Stimulated activated effector memory CD8-positive, alpha-beta T cell treated with anti-CD3 and anti-CD28 coated beads, Interleukin-12 subunit alpha, Interleukin-12 subunit beta, amount 100 ng/mL, for 72 hours (primary cell): ENCODE data around the gene MAML3.

Experiments used
- ATAC-seq: fragments of 150-1000 bp; cut with Tn5 transposase; 2 replicates; pipeline ENCODE4 v1.10.0; 2021
- DNase-seq, 2 donors: peaks; one replicate each; pipeline ENCODE4 v3.0.0; 2021 to 2022; ENCODE audit warnings: low spot score in 2 of 2
- H3K27ac Mint-ChIP-seq: one replicate; pipeline ENCODE4 v1.8.0; 2022; ENCODE audit warnings: mild to moderate bottlenecking, mixed read lengths
- H3K36me3 Mint-ChIP-seq: one replicate; pipeline ENCODE4 v1.8.0; 2022; ENCODE audit warnings: mild to moderate bottlenecking, mixed read lengths
- H3K4me1 Mint-ChIP-seq: one replicate; pipeline ENCODE4 v1.8.0; 2022; ENCODE audit warnings: mixed read lengths
- H3K4me3 Mint-ChIP-seq: one replicate; pipeline ENCODE4 v1.8.0; 2022; ENCODE audit warnings: mild to moderate bottlenecking, mixed read lengths
- H3K9me3 Mint-ChIP-seq: one replicate; pipeline ENCODE4 v1.8.0; 2022; ENCODE audit warnings: mixed read lengths

Gene MAML3

GRCh38 chr4:140153718-140154571, at the start of gene MAML3:
Gene MAML3, minus strand, starts transcription at chr4:140154184. Its CDS starts 857 bp downstream, at chr4:140153327.
- H3K4me3 Mint-ChIP-seq: peak within 1 kb of the TSS; percentile 84
- peak within 1 kb of the TSS; percentile 6 for H3K27ac Mint-ChIP-seq
- DNase-seq (peak; percentile 72 to 86), ATAC-seq (peak; percentile 72)
- H3K36me3 Mint-ChIP-seq: peaks cover 7% of the 10 kb centered on the region
- H3K9me3 Mint-ChIP-seq: no peaks in the 10 kb centered on the region
- peaks cover 42% of the 10 kb centered on the region for H3K4me1 Mint-ChIP-seq

- ATAC-seq (no peak), DNase-seq (no peak)
- H3K9me3 Mint-ChIP-seq: peaks cover 8% of the 10 kb centered on the region
- H3K27ac Mint-ChIP-seq: no peak overlapping the region
- no peaks in the 10 kb centered on the region for H3K4me1 Mint-ChIP-seq
- no peak overlapping the region for H3K4me3 Mint-ChIP-seq
- no peaks in the 10 kb centered on the region for H3K36me3 Mint-ChIP-seq
These were observed 45.0 kb upstream of the MAML3 start for GRCh38 chr4:140198942-140199341.

GRCh38 chr4:140195806-140196205, 41.8 kb upstream of the MAML3 start:
- DNase-seq: no peak
- H3K27ac Mint-ChIP-seq: no peak overlapping the region
- no peak overlapping the region for H3K4me3 Mint-ChIP-seq
- no peaks in the 10 kb centered on the region for H3K36me3 Mint-ChIP-seq
- ATAC-seq: no peak
- H3K9me3 Mint-ChIP-seq: peaks cover 7% of the 10 kb centered on the region
- no peaks in the 10 kb centered on the region for H3K4me1 Mint-ChIP-seq

GRCh38 chr4:140189805-140190204, 35.8 kb upstream of the MAML3 start:
- Mint-ChIP-seq H3K4me3 (no peak overlapping the region), H3K9me3 (no peaks in the 10 kb centered on the region), H3K36me3 (no peaks in the 10 kb centered on the region), H3K27ac (no peak overlapping the region), H3K4me1 (no peaks in the 10 kb centered on the region)
- ATAC-seq (no peak), DNase-seq (no peak)

GRCh38 chr4:140188975-140189374, 35.0 kb upstream of the MAML3 start:
- Mint-ChIP-seq H3K36me3 (no peaks in the 10 kb centered on the region), H3K27ac (no peak overlapping the region), H3K9me3 (no peaks in the 10 kb centered on the region), H3K4me3 (no peak overlapping the region), H3K4me1 (no peaks in the 10 kb centered on the region)
- DNase-seq: no peak
- ATAC-seq: no peak

- no peaks in the 10 kb centered on the region for H3K4me1 Mint-ChIP-seq
- H3K36me3 Mint-ChIP-seq: no peaks in the 10 kb centered on the region
These were observed 33.3 kb upstream of the MAML3 start for GRCh38 chr4:140187316-140187695.

GRCh38 chr4:140186651-140187315, 32.8 kb upstream of the MAML3 start:
- Mint-ChIP-seq H3K4me1 (no peaks in the 10 kb centered on the region), H3K4me3 (no peak overlapping the region)

More at GRCh38 chr4:140187316-140187695, 33.3 kb upstream of the MAML3 start:
- Mint-ChIP-seq H3K27ac (no peak overlapping the region), H3K4me3 (no peak overlapping the region), H3K9me3 (no peaks in the 10 kb centered on the region)
- no peak for DNase-seq
- no peak for ATAC-seq

GRCh38 chr4:140186082-140186438, 32.1 kb upstream of the MAML3 start:
- Mint-ChIP-seq H3K4me1 (no peaks in the 10 kb centered on the region), H3K27ac (no peak overlapping the region), H3K4me3 (no peak overlapping the region), H3K9me3 (no peaks in the 10 kb centered on the region), H3K36me3 (no peaks in the 10 kb centered on the region)
- ATAC-seq (no peak), DNase-seq (peak in 1 of 2 donors; percentile 26)

More at GRCh38 chr4:140186651-140187315, 32.8 kb upstream of the MAML3 start:
- ATAC-seq (peak; percentile 48), DNase-seq (peak in 1 of 2 donors; percentile 13)
- no peaks in the 10 kb centered on the region for H3K9me3 Mint-ChIP-seq
- H3K27ac Mint-ChIP-seq: no peak overlapping the region
- no peaks in the 10 kb centered on the region for H3K36me3 Mint-ChIP-seq

GRCh38 chr4:140185412-140186081, 31.6 kb upstream of the MAML3 start:
- H3K4me1 Mint-ChIP-seq: no peaks in the 10 kb centered on the region
- no peak overlapping the region for H3K27ac Mint-ChIP-seq
- no peak overlapping the region for H3K4me3 Mint-ChIP-seq
- H3K36me3 Mint-ChIP-seq: no peaks in the 10 kb centered on the region
- H3K9me3 Mint-ChIP-seq: no peaks in the 10 kb centered on the region
- ATAC-seq: no peak
- DNase-seq: no peak

- ATAC-seq (no peak), DNase-seq (no peak)
- no peak overlapping the region for H3K4me3 Mint-ChIP-seq
- no peaks in the 10 kb centered on the region for H3K4me1 Mint-ChIP-seq
- no peaks in the 10 kb centered on the region for H3K9me3 Mint-ChIP-seq
- H3K36me3 Mint-ChIP-seq: no peaks in the 10 kb centered on the region
- no peak overlapping the region for H3K27ac Mint-ChIP-seq
These were observed 29.3 kb upstream of the MAML3 start for GRCh38 chr4:140183270-140183669.

GRCh38 chr4:140180577-140180976, 26.6 kb upstream of the MAML3 start:
- Mint-ChIP-seq H3K9me3 (no peaks in the 10 kb centered on the region), H3K36me3 (no peaks in the 10 kb centered on the region), H3K4me3 (no peak overlapping the region), H3K27ac (no peak overlapping the region), H3K4me1 (no peaks in the 10 kb centered on the region)
- ATAC-seq (no peak), DNase-seq (no peak)

GRCh38 chr4:140176735-140177134, 22.8 kb upstream of the MAML3 start:
- H3K4me1 Mint-ChIP-seq: peaks cover 4% of the 10 kb centered on the region
- ATAC-seq (peak; percentile 34), DNase-seq (peak in 1 of 2 donors; percentile 41)
- no peak overlapping the region for H3K4me3 Mint-ChIP-seq
- no peaks in the 10 kb centered on the region for H3K36me3 Mint-ChIP-seq
- no peak overlapping the region for H3K27ac Mint-ChIP-seq
- H3K9me3 Mint-ChIP-seq: no peaks in the 10 kb centered on the region

GRCh38 chr4:140174543-140174942, 20.6 kb upstream of the MAML3 start:
- peak in 1 of 2 donors; percentile 43 for DNase-seq
- peaks cover 4% of the 10 kb centered on the region for H3K4me1 Mint-ChIP-seq
- H3K36me3 Mint-ChIP-seq: no peaks in the 10 kb centered on the region
- H3K4me3 Mint-ChIP-seq: no peak overlapping the region
- peak; percentile 57 for ATAC-seq
- H3K9me3 Mint-ChIP-seq: no peaks in the 10 kb centered on the region
- H3K27ac Mint-ChIP-seq: no peak overlapping the region

- Mint-ChIP-seq H3K4me1 (peaks cover 4% of the 10 kb centered on the region), H3K27ac (no peak overlapping the region), H3K36me3 (no peaks in the 10 kb centered on the region), H3K4me3 (no peak overlapping the region), H3K9me3 (no peaks in the 10 kb centered on the region)
- DNase-seq: peak in 1 of 2 donors; percentile 10
- no peak for ATAC-seq
These were observed 19.0 kb upstream of the MAML3 start for GRCh38 chr4:140172960-140173359.

GRCh38 chr4:140170299-140170698, 16.3 kb upstream of the MAML3 start:
- Mint-ChIP-seq H3K4me3 (no peak overlapping the region), H3K9me3 (no peaks in the 10 kb centered on the region), H3K4me1 (peaks cover 4% of the 10 kb centered on the region), H3K27ac (no peak overlapping the region), H3K36me3 (no peaks in the 10 kb centered on the region)
- DNase-seq (no peak), ATAC-seq (no peak)
